Raji (cell line): ENCODE data around the gene PCK2.

Experiments
- POLR2A ChIP-seq: IDR thresholded peaks from 2 replicates; pipeline ENCODE4 v1.6.1; 2011; ENCODE audit warnings: low read depth, low read length, control low read depth; ENCODE audit not compliant: insufficient read depth

The PCK2 gene

GRCh38 chr14:24058951-24059475 is 35.1 kb upstream of the PCK2 start:
- TF ChIP-seq POLR2A, result no peak

- no peak for TF ChIP-seq POLR2A
Observed at GRCh38 chr14:24059841-24060388, 34.2 kb upstream of the PCK2 start.

GRCh38 chr14:24060443-24060842 is 33.7 kb upstream of the PCK2 start:
- no peak for TF ChIP-seq POLR2A

- TF ChIP-seq POLR2A, result no peak
Observed at GRCh38 chr14:24060984-24061913, 32.9 kb upstream of the PCK2 start.

- no peak for TF ChIP-seq POLR2A
Observed at GRCh38 chr14:24062216-24062980, 31.7 kb upstream of the PCK2 start.

GRCh38 chr14:24063263-24063836 is 30.8 kb upstream of the PCK2 start:
- TF ChIP-seq POLR2A, result no peak

- TF ChIP-seq POLR2A, result no peak
Observed at GRCh38 chr14:24064091-24064795, 29.9 kb upstream of the PCK2 start.

- TF ChIP-seq POLR2A, result no peak
Observed at GRCh38 chr14:24064856-24065255, 29.3 kb upstream of the PCK2 start.

GRCh38 chr14:24065408-24065807 is 28.7 kb upstream of the PCK2 start:
- TF ChIP-seq POLR2A, result no peak

- no peak for TF ChIP-seq POLR2A
Observed at GRCh38 chr14:24066496-24067132, 27.5 kb upstream of the PCK2 start.

- TF ChIP-seq POLR2A, result no peak
Observed at GRCh38 chr14:24067133-24068082, 26.7 kb upstream of the PCK2 start.

GRCh38 chr14:24068711-24069410 is 25.2 kb upstream of the PCK2 start:
- TF ChIP-seq POLR2A, result no peak

GRCh38 chr14:24069411-24069735 is 24.7 kb upstream of the PCK2 start:
- no peak for TF ChIP-seq POLR2A
